Measurements from ENCODE around the gene RIPK3.
"Not testable (repeated sequence)": the region's sequence is repeated elsewhere in the genome, so short reads cannot be mapped to it uniquely, and the experiment has no call there.

The RIPK3 gene

GRCh38 chr14:24369463-24369862 lies 29.7 kb upstream of the RIPK3 start:
- no peak for DNase-seq (ENCODE audit: low read depth)

GRCh38 chr14:24368562-24369252 lies 28.9 kb upstream of the RIPK3 start:
- no peak for DNase-seq (ENCODE audit: low read depth)

GRCh38 chr14:24368212-24368561 lies 28.4 kb upstream of the RIPK3 start:
- DNase-seq (ENCODE audit: low read depth), result no peak

GRCh38 chr14:24367514-24368211 lies 27.9 kb upstream of the RIPK3 start, which contains the start of gene NFATC4:
NFATC4 (plus strand) TSS chr14:24368184; CDS start chr14:24368341, 157 bp downstream.
- DNase-seq (ENCODE audit: low read depth), result peak; percentile 76

GRCh38 chr14:24366721-24367513 lies 27.1 kb upstream of the RIPK3 start:
- DNase-seq (ENCODE audit: low read depth), result peak; percentile 42

- DNase-seq (ENCODE audit: low read depth), result no peak
Measured at GRCh38 chr14:24366413-24366720, 26.6 kb upstream of the RIPK3 start.

GRCh38 chr14:24365600-24366412 lies 26.0 kb upstream of the RIPK3 start:
- DNase-seq (ENCODE audit: low read depth), result peak; percentile 63

- no peak for DNase-seq (ENCODE audit: low read depth)
Measured at GRCh38 chr14:24364841-24365240, 25.1 kb upstream of the RIPK3 start.

GRCh38 chr14:24363401-24363800 lies 23.6 kb upstream of the RIPK3 start:
- DNase-seq (ENCODE audit: low read depth), result no peak

GRCh38 chr14:24362241-24362960 lies 22.6 kb upstream of the RIPK3 start:
- DNase-seq (ENCODE audit: low read depth), result no peak

GRCh38 chr14:24361326-24361725 lies 21.5 kb upstream of the RIPK3 start:
- DNase-seq (ENCODE audit: low read depth), result no peak

- DNase-seq (ENCODE audit: low read depth), result no peak
Measured at GRCh38 chr14:24360281-24360680, 20.5 kb upstream of the RIPK3 start.

- DNase-seq (ENCODE audit: low read depth), result no peak
Measured at GRCh38 chr14:24356208-24356607, 16.4 kb upstream of the RIPK3 start.

GRCh38 chr14:24355009-24355408 lies 15.2 kb upstream of the RIPK3 start:
- DNase-seq (ENCODE audit: low read depth), result no peak

GRCh38 chr14:24354482-24354825 lies 14.7 kb upstream of the RIPK3 start:
- not testable (repeated sequence) for DNase-seq (ENCODE audit: low read depth)

GRCh38 chr14:24353559-24354481 lies 14.0 kb upstream of the RIPK3 start:
- peak; percentile 27 for DNase-seq (ENCODE audit: low read depth)

GRCh38 chr14:24351517-24351916 lies 11.7 kb upstream of the RIPK3 start:
- no peak for DNase-seq (ENCODE audit: low read depth)

- no peak for DNase-seq (ENCODE audit: low read depth)
Measured at GRCh38 chr14:24349742-24350141, 10.0 kb upstream of the RIPK3 start.

GRCh38 chr14:24348186-24348585 lies 8.4 kb upstream of the RIPK3 start:
- no peak for DNase-seq (ENCODE audit: low read depth)

GRCh38 chr14:24347134-24347533 lies 7.3 kb upstream of the RIPK3 start:
- no peak for DNase-seq (ENCODE audit: low read depth)
